Measurements from ENCODE around the gene FBN2.

FBN2 gene

GRCh38 chr5:128384068-128384467 is 154.0 kb downstream of the FBN2 start:
- no peak overlapping the region for H3K4me3 ChIP-seq (ENCODE audit: low read depth, low read length)
- no peak for DNase-seq (ENCODE audit: low read depth)
- no peak for TF ChIP-seq CTCF (IDR thresholded peaks at IDR 0.05; ENCODE audit: low read depth, low read length, missing control alignments)

- DNase-seq (ENCODE audit: low read depth) = no peak
- H3K4me3 ChIP-seq (ENCODE audit: low read depth, low read length) = no peak overlapping the region
- TF ChIP-seq CTCF (IDR thresholded peaks at IDR 0.05; ENCODE audit: low read depth, low read length, missing control alignments) = no peak
Observed at GRCh38 chr5:128380337-128380736, 157.7 kb downstream of the FBN2 start.

- TF ChIP-seq CTCF (IDR thresholded peaks at IDR 0.05; ENCODE audit: low read depth, low read length, missing control alignments) = no peak
- DNase-seq (ENCODE audit: low read depth) = no peak
- H3K4me3 ChIP-seq (ENCODE audit: low read depth, low read length) = no peak overlapping the region
Observed at GRCh38 chr5:128378632-128379031, 159.4 kb downstream of the FBN2 start.

GRCh38 chr5:128378196-128378595 is 159.8 kb downstream of the FBN2 start:
- DNase-seq (ENCODE audit: low read depth) = no peak
- TF ChIP-seq CTCF (IDR thresholded peaks at IDR 0.05; ENCODE audit: low read depth, low read length, missing control alignments) = no peak

GRCh38 chr5:128376577-128376976 is 161.5 kb downstream of the FBN2 start:
- no peak for TF ChIP-seq CTCF (IDR thresholded peaks at IDR 0.05; ENCODE audit: low read depth, low read length, missing control alignments)
- no peak overlapping the region for H3K4me3 ChIP-seq (ENCODE audit: low read depth, low read length)
- DNase-seq (ENCODE audit: low read depth) = no peak

More at GRCh38 chr5:128378196-128378595, 159.8 kb downstream of the FBN2 start:
- no peak overlapping the region for H3K4me3 ChIP-seq (ENCODE audit: low read depth, low read length)

GRCh38 chr5:128366147-128366546 is 171.9 kb downstream of the FBN2 start:
- no peak overlapping the region for H3K4me3 ChIP-seq (ENCODE audit: low read depth, low read length)
- DNase-seq (ENCODE audit: low read depth) = no peak
- no peak for TF ChIP-seq CTCF (IDR thresholded peaks at IDR 0.05; ENCODE audit: low read depth, low read length, missing control alignments)

- no peak for DNase-seq (ENCODE audit: low read depth)
- TF ChIP-seq CTCF (IDR thresholded peaks at IDR 0.05; ENCODE audit: low read depth, low read length, missing control alignments) = no peak
Observed at GRCh38 chr5:128362370-128362769, 175.7 kb downstream of the FBN2 start.

More at GRCh38 chr5:128362370-128362769, 175.7 kb downstream of the FBN2 start:
- H3K4me3 ChIP-seq (ENCODE audit: low read depth, low read length) = no peak overlapping the region

Measured in GM12864 (cell line).